ENCODE data around the gene TOR1AIP1. TPM values are rescaled to one million over a fixed set of nuclear protein-coding genes. Genes with fewer than 3 reads are reported as not detected.

TOR1AIP1 gene
- total RNA-seq, 1 experiment from 2014 or later = 21.3 TPM

GRCh38 chr1:179924268-179924667, 42.2 kb downstream of the TOR1AIP1 start:
- Histone ChIP-seq H3K9me3 (ENCODE audit: low read length) (no peaks in the 10 kb centered on the region), H3K9ac (ENCODE audit: low read length) (no peak overlapping the region), H3K4me3 (ENCODE audit: low read length) (no peak overlapping the region), H3F3A (ENCODE audit: low read length, unreplicated experiment) (no peaks in the 10 kb centered on the region), H3K27ac (ENCODE audit: low read length) (no peak overlapping the region), H3K9me2 (replicated peaks; ENCODE audit: low read length) (no peaks in the 10 kb centered on the region), H2AFZ (ENCODE audit: low read length) (no peak overlapping the region), H3K4me1 (ENCODE audit: insufficient read depth, low read length) (peaks cover 14% of the 10 kb centered on the region), H3K4me2 (ENCODE audit: low read length) (no peak overlapping the region), H3K27me3 (ENCODE audit: low read length) (no peaks in the 10 kb centered on the region), H4K20me1 (ENCODE audit: low read length) (no peaks in the 10 kb centered on the region), H3K36me3 (ENCODE audit: low read depth, low read length) (0 out of 2 replicates have a peak, but pooled peaks cover 3% of the 10 kb centered on the region), H3K79me2 (ENCODE audit: low read length) (no peaks in the 10 kb centered on the region)
- no TSS peak for BruUV-seq (replicated peaks)
- DNase-seq (no peak), ATAC-seq (no peak)
- TF ChIP-seq EZH2phosphoT487 (IDR thresholded peaks at IDR 0.05; ENCODE audit: borderline replicate concordance, low read length) (no peak), EZH2 (IDR thresholded peaks at IDR 0.05; ENCODE audit: low read length, unreplicated experiment) (no peak), CTCF (conservative IDR thresholded peaks at IDR 0.05; ENCODE audit: low read depth, low read length) (no peak)
- CTCF ChIA-PET = no interaction called here
- POLR2A ChIA-PET (ENCODE audit: unreplicated experiment) = no interaction called here
- intact Hi-C loops (cut with micrococcal nuclease) = no loop called here

DNA sequence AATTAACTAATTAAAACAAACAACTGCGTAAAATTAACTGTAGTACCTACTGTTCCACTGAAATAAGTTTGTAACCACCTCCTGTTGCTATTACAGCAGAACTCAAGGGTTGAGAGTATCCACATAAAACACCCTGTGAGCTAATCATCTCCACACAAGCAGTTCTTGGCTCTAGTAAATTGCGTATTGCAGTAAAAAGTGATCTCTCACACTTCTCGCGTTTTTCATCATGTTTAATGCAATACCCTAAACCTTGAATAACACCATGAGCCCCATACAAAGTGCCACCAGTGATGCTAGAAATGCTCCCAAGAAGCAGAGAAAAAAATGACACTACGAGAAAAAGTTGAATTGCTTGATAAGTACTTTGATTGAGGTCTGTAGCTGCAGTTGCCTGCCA, 43.2 kb downstream of the TOR1AIP1 start:
- no peak overlapping the region for H3K27ac ChIP-seq (ENCODE audit: low read length)
- H3K4me2 ChIP-seq (ENCODE audit: low read length) = no peak overlapping the region
- no peaks in the 10 kb centered on the region for H3K27me3 ChIP-seq (ENCODE audit: low read length)
- H4K20me1 ChIP-seq (ENCODE audit: low read length) = no peaks in the 10 kb centered on the region
- CTCF ChIA-PET = no interaction called here
- DNase-seq (no peak), ATAC-seq (no peak)
- H2AFZ ChIP-seq (ENCODE audit: low read length) = no peak overlapping the region
- H3K9me3 ChIP-seq (ENCODE audit: low read length) = no peaks in the 10 kb centered on the region
- peaks cover 14% of the 10 kb centered on the region for H3K4me1 ChIP-seq (ENCODE audit: insufficient read depth, low read length)
- H3K36me3 ChIP-seq (ENCODE audit: low read depth, low read length) = no peaks in the 10 kb centered on the region
- TF ChIP-seq EZH2phosphoT487 (IDR thresholded peaks at IDR 0.05; ENCODE audit: borderline replicate concordance, low read length) (no peak), EZH2 (IDR thresholded peaks at IDR 0.05; ENCODE audit: low read length, unreplicated experiment) (no peak), CTCF (conservative IDR thresholded peaks at IDR 0.05; ENCODE audit: low read depth, low read length) (no peak)
- intact Hi-C loops (cut with micrococcal nuclease) = no loop called here
- POLR2A ChIA-PET (ENCODE audit: unreplicated experiment) = interaction anchor here (0.6 to 0.7 kb wide), 2 partner anchors 63 to 229 kb away, joined by 3 to 15 read pairs; no protein-coding TSS in a partner anchor
- no peaks in the 10 kb centered on the region for H3F3A ChIP-seq (ENCODE audit: low read length, unreplicated experiment)
- H3K79me2 ChIP-seq (ENCODE audit: low read length) = no peaks in the 10 kb centered on the region
- H3K4me3 ChIP-seq (ENCODE audit: low read length) = no peak overlapping the region
- H3K9me2 ChIP-seq (replicated peaks; ENCODE audit: low read length) = no peaks in the 10 kb centered on the region
- no peak overlapping the region for H3K9ac ChIP-seq (ENCODE audit: low read length)
- no TSS peak for BruUV-seq (replicated peaks)
